Measurements from ENCODE around the gene ATAD3A. TPM values are rescaled to one million over a fixed set of nuclear protein-coding genes. Genes with fewer than 3 reads are reported as not detected.

ATAD3A gene
- total and polyA plus RNA-seq, 2 of the 4 experiments (the other 2 are of a cell fraction): 27.2 to 34.0 TPM

DNA sequence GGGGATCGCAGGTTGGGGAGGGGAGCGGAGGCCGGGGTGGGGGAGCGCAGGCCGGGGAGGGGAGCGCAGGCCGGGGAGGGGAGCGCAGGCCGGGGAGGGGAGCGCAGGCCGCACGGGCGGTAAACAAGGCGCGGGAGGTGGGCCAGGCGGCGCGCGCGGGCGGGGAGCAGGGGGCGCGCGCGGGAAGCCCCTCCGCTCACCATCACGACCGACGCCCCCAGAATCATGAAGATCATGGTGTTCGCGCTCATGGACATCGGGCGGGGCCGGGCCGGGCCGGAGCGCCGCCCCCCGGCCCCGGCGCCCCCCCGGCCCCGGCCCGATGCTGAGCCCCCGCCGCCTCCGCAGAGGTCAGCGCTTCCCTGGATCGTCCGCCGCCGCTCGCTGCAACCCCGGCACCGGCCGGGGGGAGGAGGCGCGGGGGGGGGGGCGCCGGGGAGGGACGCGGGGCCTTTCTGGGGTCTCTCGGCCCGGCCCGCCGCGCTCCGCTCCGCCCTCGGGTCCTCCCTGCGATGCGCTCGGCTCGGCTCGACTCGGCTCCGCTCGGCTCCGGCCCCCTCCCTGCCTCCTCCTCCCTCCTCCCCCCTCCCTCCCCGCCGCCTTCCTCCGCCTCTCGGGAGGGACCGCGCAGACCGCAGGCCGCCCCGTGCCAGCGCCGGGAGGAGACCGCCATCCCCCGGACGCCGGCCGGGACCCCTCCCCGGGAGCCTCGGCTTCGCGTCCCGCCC is 28.3 kb downstream of the ATAD3A start, which contains the start of gene TMEM240:
Gene TMEM240 (minus strand): TSS at position 535 of the 728 bp plus-strand sequence. CDS start 278 bp downstream, at position 257.
- H2AK9ac ChIP-seq (replicated peaks; ENCODE audit: low read depth, low read length, poor library complexity): peak within 1 kb of the TSS; percentile 97
- peaks cover 17% of the 10 kb centered on the region for H3K9me1 ChIP-seq (ENCODE audit: insufficient read depth, low read length)
- no peak within 1 kb of the TSS for H2BK20ac ChIP-seq (ENCODE audit: low read depth, low read length)
- H2BK5ac ChIP-seq (ENCODE audit: low read depth, low read length, poor library complexity, severe bottlenecking): peak within 1 kb of the TSS; percentile 82
- dilution Hi-C loops (cut with HindIII; ENCODE audit: low sequenced_read_pairs, unreplicated experiment): no loop called here
- H3K9me3 ChIP-seq (ENCODE audit: control insufficient read depth, insufficient read depth, low read length): no peaks in the 10 kb centered on the region
- H3K36me3 ChIP-seq (ENCODE audit: control insufficient read depth, insufficient read depth, low read length): peaks cover 37% of the 10 kb centered on the region
- BruUV-seq (replicated peaks): no TSS peak
- no peak within 1 kb of the TSS for H3K56ac ChIP-seq (ENCODE audit: extremely low read depth, insufficient read depth, low read length)
- H4K20me1 ChIP-seq (ENCODE audit: insufficient read depth, low read length): peaks cover 33% of the 10 kb centered on the region
- H3K9ac ChIP-seq (ENCODE audit: low read depth, low read length): peak within 1 kb of the TSS; percentile 95
- DNase-seq (peak; percentile 69), ATAC-seq (ENCODE audit: low read depth) (peak; percentile 92)
- H2BK120ac ChIP-seq (ENCODE audit: low read depth, low read length): no peak within 1 kb of the TSS
- no peaks in the 10 kb centered on the region for H3K27me3 ChIP-seq (ENCODE audit: control insufficient read depth, insufficient read depth, low read length)
- peak within 1 kb of the TSS; percentile 90 for H2AK5ac ChIP-seq (ENCODE audit: low read depth, low read length)
- H2AFZ ChIP-seq (replicated peaks; ENCODE audit: low read length, poor library complexity): peak within 1 kb of the TSS; percentile 89
- H4K8ac ChIP-seq (ENCODE audit: low read depth in 2 of 2, low read length in 2 of 2): peak within 1 kb of the TSS in 1 of 2 experiments; percentile 65; a peak in 1 of 4 replicates
- peaks cover 14% of the 10 kb centered on the region for H3K4me1 ChIP-seq (ENCODE audit: control insufficient read depth, insufficient read depth, low read length)
- peaks cover 10 to 54% of the 10 kb centered on the region in 2 experiments for H3K79me1 ChIP-seq (ENCODE audit: low read depth in 1 of 2, low read length in 2 of 2)
- no peak within 1 kb of the TSS for H3K23ac ChIP-seq (ENCODE audit: low read depth, low read length)
- TF ChIP-seq NFE2L2 (IDR thresholded peaks at IDR 0.05; ENCODE audit: low read depth, low read length) (no peak), MAZ (IDR thresholded peaks at IDR 0.05; ENCODE audit: borderline replicate concordance, low read depth, low read length) (peak; percentile 94)
- in situ Hi-C loops (cut with MboI; ENCODE audit: low sequenced_read_pairs): no loop called here
- H3K4me3 ChIP-seq (ENCODE audit: insufficient read depth, low read depth, low read length): peak within 1 kb of the TSS; percentile 99
- H4K5ac ChIP-seq (ENCODE audit: low read depth, low read length): peak within 1 kb of the TSS; percentile 35; the same call in 1 of the 2 replicates
- peak within 1 kb of the TSS; percentile 86 for H3K27ac ChIP-seq (ENCODE audit: insufficient read depth, low read length)
- ChIA-PET CTCF (interaction anchor here (0.5 kb wide), 1 partner anchor 12 kb away, joined by 3 read pairs; no protein-coding TSS in a partner anchor), POLR2A (ENCODE audit: unreplicated experiment) (no interaction called here)
- intact Hi-C loops (cut with micrococcal nuclease): no loop called here
- H3K4me2 ChIP-seq (ENCODE audit: low read depth, low read length): peak within 1 kb of the TSS; percentile 100
- H3K14ac ChIP-seq (replicated peaks; ENCODE audit: low read depth, low read length): peak within 1 kb of the TSS; percentile 87
- 1% methylated on average over 34 of the region's 100 CpGs; no CpG with 5 or more reads in 1 of the 2 experiments for WGBS, 2 experiments (ENCODE audit: extremely low coverage in 2 of 2, insufficient read length in 1 of 2)
- peak within 1 kb of the TSS; percentile 75; the same call in 1 of the 2 replicates for H3K18ac ChIP-seq (ENCODE audit: low read depth, low read length)
- H2BK15ac ChIP-seq (ENCODE audit: low read depth, low read length): no peak within 1 kb of the TSS
- peak within 1 kb of the TSS; percentile 56 for H3K4ac ChIP-seq (ENCODE audit: low read depth, low read length)
- H4K91ac ChIP-seq (ENCODE audit: insufficient read depth, low read depth, low read length): peak within 1 kb of the TSS; percentile 47; the same call in 1 of the 2 replicates

Data from IMR-90 (cell line).